Mesodermal cell (in vitro differentiated cells): ENCODE measurements around the gene NFIX.

ENCODE experiments used
- H3K27ac ChIP-seq: 2 replicates; pipeline ENCODE4 v1.7.0; 2013; ENCODE audit warnings: mild to moderate bottlenecking, low read depth, low read length, moderate library complexity; ENCODE audit not compliant: severe bottlenecking
- H3K36me3 ChIP-seq: 2 replicates; pipeline ENCODE4 v1.7.1; 2013; ENCODE audit warnings: mild to moderate bottlenecking, low read length, moderate library complexity; ENCODE audit not compliant: control insufficient read depth, insufficient read depth
- H3K4me1 ChIP-seq: one replicate; pipeline ENCODE4 v1.7.1; 2013; ENCODE audit warnings: mild to moderate bottlenecking, low read length; ENCODE audit not compliant: insufficient read depth, control insufficient read depth, poor library complexity, severe bottlenecking
- H3K4me3 ChIP-seq: 2 replicates; pipeline ENCODE4 v1.7.0; 2013; ENCODE audit warnings: low read length, control low read depth, mild to moderate bottlenecking; ENCODE audit not compliant: insufficient read depth, poor library complexity, severe bottlenecking; ENCODE audit errors: extremely low read depth
- H3K9me3 ChIP-seq: 2 replicates; pipeline ENCODE4 v1.7.1; 2013; ENCODE audit warnings: mild to moderate bottlenecking, low read length, moderate library complexity; ENCODE audit not compliant: control insufficient read depth
- WGBS, 2 experiments: methylation state at CpG; one replicate each; pipeline ENCODE4 v1.1.5; 2013; ENCODE audit warnings: missing lambda C conversion rate in 2 of 2; ENCODE audit not compliant: insufficient coverage in 2 of 2; 5-methylcytosine and 5-hydroxymethylcytosine counted together

NFIX gene

GRCh38 chr19:13033819-13034611 lies 38.7 kb downstream of the NFIX start:
- no peak overlapping the region for H3K4me3 ChIP-seq
- no peaks in the 10 kb centered on the region for H3K9me3 ChIP-seq
- H3K27ac ChIP-seq, result no peak overlapping the region
- H3K4me1 ChIP-seq, result peaks cover 27% of the 10 kb centered on the region
- H3K36me3 ChIP-seq, result no peaks in the 10 kb centered on the region
- WGBS, 2 experiments, result 49 to 52% methylated on average over 7 to 8 of the region's 8 CpGs

GRCh38 chr19:13034636-13035035 lies 39.4 kb downstream of the NFIX start:
- no peak overlapping the region for H3K27ac ChIP-seq
- WGBS, 2 experiments, result 83 to 91% methylated on average over 5 of the region's 8 CpGs
- no peaks in the 10 kb centered on the region for H3K9me3 ChIP-seq
- H3K4me3 ChIP-seq, result no peak overlapping the region
- H3K4me1 ChIP-seq, result peaks cover 27% of the 10 kb centered on the region
- no peaks in the 10 kb centered on the region for H3K36me3 ChIP-seq

- no peak overlapping the region for H3K27ac ChIP-seq
- WGBS, 2 experiments, result 89 to 92% methylated on average over 10 of the region's 13 CpGs
- no peaks in the 10 kb centered on the region for H3K36me3 ChIP-seq
- H3K4me1 ChIP-seq, result peaks cover 27% of the 10 kb centered on the region
- H3K4me3 ChIP-seq, result no peak overlapping the region
- no peaks in the 10 kb centered on the region for H3K9me3 ChIP-seq
Observed at GRCh38 chr19:13035820-13036365, 40.6 kb downstream of the NFIX start.

- H3K9me3 ChIP-seq, result no peaks in the 10 kb centered on the region
- no peak overlapping the region for H3K27ac ChIP-seq
- H3K4me1 ChIP-seq, result peaks cover 27% of the 10 kb centered on the region
- no peak overlapping the region for H3K4me3 ChIP-seq
- 73 to 82% methylated on average over 9 to 11 of the region's 18 CpGs for WGBS, 2 experiments
- H3K36me3 ChIP-seq, result no peaks in the 10 kb centered on the region
Observed at GRCh38 chr19:13036366-13036976, 41.2 kb downstream of the NFIX start.

GRCh38 chr19:13037161-13037560 lies 41.9 kb downstream of the NFIX start:
- Histone ChIP-seq H3K27ac (no peak overlapping the region), H3K4me3 (no peak overlapping the region), H3K36me3 (no peaks in the 10 kb centered on the region), H3K9me3 (no peaks in the 10 kb centered on the region), H3K4me1 (peaks cover 22% of the 10 kb centered on the region)
- 63 to 73% methylated on average over 4 to 5 of the region's 7 CpGs for WGBS, 2 experiments

- Histone ChIP-seq H3K36me3 (no peaks in the 10 kb centered on the region), H3K4me1 (peaks cover 19% of the 10 kb centered on the region), H3K4me3 (no peak overlapping the region), H3K27ac (no peak overlapping the region), H3K9me3 (no peaks in the 10 kb centered on the region)
- WGBS, 2 experiments, result 70 to 74% methylated on average over 5 to 6 of the region's 7 CpGs
Observed at GRCh38 chr19:13037731-13038130, 42.5 kb downstream of the NFIX start.

GRCh38 chr19:13038306-13039210 lies 43.3 kb downstream of the NFIX start:
- Histone ChIP-seq H3K27ac (no peak overlapping the region), H3K9me3 (no peaks in the 10 kb centered on the region), H3K36me3 (no peaks in the 10 kb centered on the region), H3K4me1 (peaks cover 19% of the 10 kb centered on the region), H3K4me3 (no peak overlapping the region)
- WGBS, 2 experiments, result 96 to 97% methylated on average over 11 to 13 of the region's 13 CpGs

GRCh38 chr19:13039211-13039789 lies 44.0 kb downstream of the NFIX start:
- Histone ChIP-seq H3K27ac (no peak overlapping the region), H3K4me1 (peaks cover 19% of the 10 kb centered on the region), H3K4me3 (no peak overlapping the region), H3K9me3 (no peaks in the 10 kb centered on the region), H3K36me3 (no peaks in the 10 kb centered on the region)
- WGBS, 2 experiments, result 80 to 91% methylated on average over 5 to 6 of the region's 8 CpGs

GRCh38 chr19:13040232-13040947 lies 45.1 kb downstream of the NFIX start:
- no peaks in the 10 kb centered on the region for H3K36me3 ChIP-seq
- no peak overlapping the region for H3K4me3 ChIP-seq
- peaks cover 19% of the 10 kb centered on the region for H3K4me1 ChIP-seq
- WGBS, 2 experiments, result 90 to 92% methylated on average over 14 of the region's 15 CpGs
- H3K9me3 ChIP-seq, result no peaks in the 10 kb centered on the region
- no peak overlapping the region for H3K27ac ChIP-seq

- Histone ChIP-seq H3K27ac (no peak overlapping the region), H3K36me3 (no peaks in the 10 kb centered on the region), H3K4me3 (no peak overlapping the region), H3K4me1 (peaks cover 19% of the 10 kb centered on the region), H3K9me3 (no peaks in the 10 kb centered on the region)
- 82 to 95% methylated on average over 1 to 2 of the region's 4 CpGs for WGBS, 2 experiments
Observed at GRCh38 chr19:13040948-13041292, 45.6 kb downstream of the NFIX start.
